IMR-90 (cell line): ENCODE data around the gene RUFY2. TPM values are rescaled to one million over a fixed set of nuclear protein-coding genes. Genes with fewer than 3 reads are reported as not detected.

Source experiments
- ATAC-seq: fragments of 200-7000 bp; cut with Tn5 transposase; 2 replicates; pipeline ENCODE4 v1.9.1; 2020; ENCODE audit warnings: low read depth, mild to moderate bottlenecking, moderate library complexity
- BruUV-seq: library from RNA; stranded (reverse); fragments of 400-500 nt; replicated peaks from 2 replicates; lab custom pipeline; 2021; lab: Mats Ljungman, UMichigan
- CTCF ChIA-PET: fragments of 300-600 bp; formaldehyde crosslinking; extraction: SDS; loops from one replicate; lab custom pipeline; 2021; ENCODE audit warnings: antibody characterized with exemption; lab: Yijun Ruan, JAX
- POLR2A ChIA-PET: fragments of 300-600 bp; sonication (Branson Sonifier 250); formaldehyde crosslinking; loops from one replicate; lab custom pipeline; 2022; ENCODE audit warnings: antibody characterized with exemption; ENCODE audit not compliant: unreplicated experiment; lab: Charles Lee
- DNase-seq: peaks from one replicate; pipeline ENCODE4 v3.0.0; 2013
- H2AFZ ChIP-seq: replicated peaks from 2 replicates; pipeline ENCODE3; 2013; ENCODE audit warnings: low read length, mild to moderate bottlenecking; ENCODE audit not compliant: poor library complexity
- H2AK5ac ChIP-seq: 2 replicates; pipeline ENCODE4 v1.6.1; 2013; ENCODE audit warnings: low read depth, low read length, inconsistent platforms
- H2AK9ac ChIP-seq: replicated peaks from 2 replicates; pipeline ENCODE3; 2013; ENCODE audit warnings: mild to moderate bottlenecking, low read depth, low read length, moderate library complexity; ENCODE audit not compliant: poor library complexity
- H2BK120ac ChIP-seq: 2 replicates; pipeline ENCODE4 v1.6.1; 2013; ENCODE audit warnings: low read depth, low read length, inconsistent platforms
- H2BK15ac ChIP-seq: 3 replicates; pipeline ENCODE4 v1.6.1; 2013; ENCODE audit warnings: low read depth, low read length, inconsistent platforms
- H2BK20ac ChIP-seq: 2 replicates; pipeline ENCODE4 v1.6.1; 2013; ENCODE audit warnings: low read depth, mild to moderate bottlenecking, inconsistent platforms, low read length, moderate library complexity
- H2BK5ac ChIP-seq: 2 replicates; pipeline ENCODE4 v1.6.1; 2013; ENCODE audit warnings: mild to moderate bottlenecking, low read depth, low read length, inconsistent platforms; ENCODE audit not compliant: poor library complexity, severe bottlenecking
- H3K14ac ChIP-seq: replicated peaks from 2 replicates; pipeline ENCODE4 v1.6.1; 2013; ENCODE audit warnings: low read depth, low read length, inconsistent platforms
- H3K18ac ChIP-seq: 2 replicates; pipeline ENCODE4 v1.6.1; 2013; ENCODE audit warnings: low read depth, low read length, control low read depth
- H3K23ac ChIP-seq: 2 replicates; pipeline ENCODE4 v1.6.1; 2013; ENCODE audit warnings: low read depth, low read length, inconsistent platforms
- H3K27ac ChIP-seq: 2 replicates; pipeline ENCODE4 v1.5.1; 2013; ENCODE audit warnings: mild to moderate bottlenecking, control low read depth, low read length; ENCODE audit not compliant: insufficient read depth
- H3K27me3 ChIP-seq: 2 replicates; pipeline ENCODE4 v1.6.1; 2013; ENCODE audit warnings: low read length; ENCODE audit not compliant: control insufficient read depth, insufficient read depth
- H3K36me3 ChIP-seq: 2 replicates; pipeline ENCODE4 v1.6.1; 2013; ENCODE audit warnings: low read length, mixed read lengths; ENCODE audit not compliant: control insufficient read depth, insufficient read depth
- H3K4ac ChIP-seq: 2 replicates; pipeline ENCODE4 v1.6.1; 2013; ENCODE audit warnings: low read depth, low read length, inconsistent platforms
- H3K4me1 ChIP-seq: 2 replicates; pipeline ENCODE4 v1.6.1; 2013; ENCODE audit warnings: low read length, mixed read lengths; ENCODE audit not compliant: control insufficient read depth, insufficient read depth
- H3K4me2 ChIP-seq: 2 replicates; pipeline ENCODE4 v1.6.1; 2013; ENCODE audit warnings: low read depth, mild to moderate bottlenecking, control low read depth, low read length, moderate library complexity
- H3K4me3 ChIP-seq: 2 replicates; pipeline ENCODE4 v1.5.1; 2013; ENCODE audit warnings: low read depth, mild to moderate bottlenecking, control low read depth, low read length, moderate library complexity; ENCODE audit not compliant: insufficient read depth
- H3K56ac ChIP-seq: 2 replicates; pipeline ENCODE4 v1.6.1; 2013; ENCODE audit warnings: low read length, inconsistent platforms; ENCODE audit not compliant: insufficient read depth; ENCODE audit errors: extremely low read depth
- H3K79me1 ChIP-seq, 2 experiments: 2 replicates each; pipeline ENCODE4 v1.6.1; 2013; ENCODE audit warnings: low read length in 2 of 2, inconsistent platforms in 1 of 2, low read depth in 1 of 2
- H3K9ac ChIP-seq: 2 replicates; pipeline ENCODE4 v1.6.1; 2013; ENCODE audit warnings: low read depth, low read length, control low read depth
- H3K9me1 ChIP-seq: 2 replicates; pipeline ENCODE4 v1.6.1; 2013; ENCODE audit warnings: low read length, inconsistent platforms; ENCODE audit not compliant: insufficient read depth
- H3K9me3 ChIP-seq: 2 replicates; pipeline ENCODE4 v1.6.1; 2013; ENCODE audit warnings: low read length; ENCODE audit not compliant: control insufficient read depth, insufficient read depth
- H4K20me1 ChIP-seq: 2 replicates; pipeline ENCODE4 v1.6.1; 2013; ENCODE audit warnings: low read length, inconsistent platforms; ENCODE audit not compliant: insufficient read depth
- H4K5ac ChIP-seq: 2 replicates; pipeline ENCODE4 v1.6.1; 2013; ENCODE audit warnings: mild to moderate bottlenecking, low read depth, low read length, control low read depth
- H4K8ac ChIP-seq, 2 experiments: 2 replicates each; pipeline ENCODE4 v1.6.1; 2013; ENCODE audit warnings: low read depth in 2 of 2, low read length in 2 of 2, control low read depth in 1 of 2, inconsistent platforms in 1 of 2
- H4K91ac ChIP-seq: 2 replicates; pipeline ENCODE4 v1.6.1; 2013; ENCODE audit warnings: low read depth, low read length, inconsistent platforms; ENCODE audit not compliant: insufficient read depth
- BHLHE40 ChIP-seq: fragments of 150-350 bp; IDR thresholded peaks from 2 replicates; pipeline ENCODE4 v1.6.1; 2016; ENCODE audit warnings: mild to moderate bottlenecking, low read depth, low read length
- CHD1 ChIP-seq: IDR thresholded peaks from 2 replicates; pipeline ENCODE4 v1.6.1; 2012; ENCODE audit warnings: low read depth, low read length, improper control_type of control experiment
- FOS ChIP-seq: fragments of 150-350 bp; IDR thresholded peaks from 2 replicates; pipeline ENCODE4 v1.6.1; 2016; ENCODE audit warnings: low read depth, low read length
- MAFK ChIP-seq: IDR thresholded peaks from 2 replicates; pipeline ENCODE4 v1.6.1; 2012; ENCODE audit warnings: low read depth, low read length, improper control_type of control experiment
- NFE2L2 ChIP-seq: fragments of 150-350 bp; IDR thresholded peaks from 2 replicates; pipeline ENCODE4 v1.6.1; 2016; ENCODE audit warnings: low read depth, mild to moderate bottlenecking, low read length
- POLR2A ChIP-seq: IDR thresholded peaks from 2 replicates; pipeline ENCODE4 v1.6.1; 2012; ENCODE audit warnings: mild to moderate bottlenecking, low read depth, low read length
- RAD21 ChIP-seq: IDR thresholded peaks from 2 replicates; pipeline ENCODE4 v1.6.1; 2012; ENCODE audit warnings: low read length, improper control_type of control experiment
- RCOR1 ChIP-seq: IDR thresholded peaks from 2 replicates; pipeline ENCODE4 v1.6.1; 2012; ENCODE audit warnings: mild to moderate bottlenecking, low read length, improper control_type of control experiment; ENCODE audit not compliant: insufficient replicate concordance
- RFX5 ChIP-seq: IDR thresholded peaks from 2 replicates; pipeline ENCODE4 v1.8.0; 2012; ENCODE audit warnings: low read depth, mild to moderate bottlenecking, low read length, moderate library complexity
- SMC3 ChIP-seq: fragments of 150-350 bp; IDR thresholded peaks from 2 replicates; pipeline ENCODE4 v1.6.1; 2016; ENCODE audit warnings: low read depth, mild to moderate bottlenecking, antibody characterized with exemption, low read length, moderate library complexity
- WGBS, 2 experiments: methylation state at CpG; one replicate each; pipeline versions ENCODE4 v1.1.5 to v1.1.7; 2013; ENCODE audit warnings: missing lambda C conversion rate in 2 of 2; ENCODE audit not compliant: insufficient read length in 1 of 2; ENCODE audit errors: extremely low coverage in 2 of 2; 5-methylcytosine and 5-hydroxymethylcytosine counted together
- dilution Hi-C: fragments of 300-500 bp; cut with HindIII; formaldehyde crosslinking; loops from one replicate; pipeline ENCODE4 v1.14.3; 2018; ENCODE audit warnings: low sequenced_read_pairs; ENCODE audit not compliant: unreplicated experiment
- in situ Hi-C: fragments of 300-500 bp; cut with MboI; formaldehyde crosslinking; loops from 3 replicates; pipeline ENCODE4 v1.14.3; 2019; ENCODE audit warnings: low sequenced_read_pairs, inconsistent platforms, mixed read lengths
- intact Hi-C: fragments of 100-400 bp; cut with micrococcal nuclease; formaldehyde crosslinking; loops from 2 replicates; pipeline ENCODE4 v1.10.0; 2022
- polyA plus RNA-seq, 3 experiments: library from polyadenylated mRNA; depleted of rRNA; stranded (reverse); fragments of >200 nt; gene quantifications; 2 replicates each; pipeline ENCODE4 v1.2.3, GENCODE V29; 2012; ENCODE audit warnings: low replicate concordance in 1 of 3
- total RNA-seq: library from RNA; depleted of rRNA; stranded (reverse); fragments of >200 nt; gene quantifications from 2 replicates; pipeline ENCODE4 v1.2.3, GENCODE V29; 2012
- TF ChIP-seq, protein P1 (sequence below): fragments of 150-350 bp; IDR thresholded peaks from 2 replicates; pipeline ENCODE4 v1.6.1; 2016; ENCODE audit warnings: low read depth, mild to moderate bottlenecking, low read length, moderate library complexity, borderline replicate concordance
- TF ChIP-seq, protein P2 (sequence below): conservative IDR thresholded peaks from 2 replicates; pipeline ENCODE4 v1.5.1; 2012; ENCODE audit warnings: mild to moderate bottlenecking, low read depth, low read length, improper control_type of control experiment
- TF ChIP-seq, protein P3 (sequence below): fragments of 150-350 bp; IDR thresholded peaks from 2 replicates; pipeline ENCODE4 v1.6.1; 2017; ENCODE audit warnings: mild to moderate bottlenecking, antibody characterized with exemption, low read length, low read depth

Gene RUFY2
- total and polyA plus RNA-seq, 2 of the 4 experiments (the other 2 are of a cell fraction), result 6.7 to 6.8 TPM

DNA sequence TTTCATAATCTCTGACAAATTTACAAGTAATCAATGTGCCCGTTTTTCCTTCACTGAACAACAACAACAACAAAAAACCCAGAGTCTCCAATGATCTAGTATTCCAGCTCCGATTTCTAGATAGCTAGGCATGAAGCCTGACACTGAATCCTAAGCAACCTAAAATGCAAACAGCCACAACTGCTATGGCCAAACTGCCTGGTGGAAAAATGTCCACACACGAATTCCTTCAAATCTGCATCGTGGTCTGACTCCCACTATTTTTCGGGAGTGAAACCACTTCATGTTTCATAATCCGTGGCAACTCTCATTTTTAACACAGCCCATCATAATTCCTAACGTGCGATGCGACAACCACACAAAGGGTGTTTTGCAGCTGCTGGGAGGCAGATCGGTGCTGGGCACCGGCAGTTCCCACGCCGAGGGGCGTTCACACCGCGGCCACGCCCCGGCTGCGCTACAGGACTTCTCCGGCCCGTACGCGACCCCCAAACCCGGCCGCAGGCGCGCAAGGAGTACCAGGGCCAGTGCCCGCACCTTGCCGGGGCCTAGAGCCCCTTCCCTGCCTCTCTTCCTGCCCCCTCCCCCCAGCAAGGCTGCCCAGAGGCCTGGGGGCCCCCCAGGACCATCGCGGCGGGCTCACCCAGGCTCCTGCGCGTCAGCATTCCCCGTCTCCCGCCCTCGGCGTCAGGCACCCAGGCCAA is 814 bp downstream of the RUFY2 start:
- Histone ChIP-seq H2BK20ac (no peak overlapping the region), H3K79me1 (peaks cover 10 to 46% of the 10 kb centered on the region in 2 experiments; a peak in 2 of 4 replicates), H3K18ac (no peak overlapping the region; the same call in 1 of the 2 replicates), H2AK5ac (peak overlapping the region; percentile 90), H2BK5ac (peak overlapping the region; percentile 83), H4K8ac (peak overlapping the region; percentile 69 to 91; a peak in 2 of 4 replicates), H2AK9ac (peak overlapping the region; percentile 96), H3K23ac (peak overlapping the region; percentile 73; the same call in 1 of the 2 replicates), H3K14ac (peak overlapping the region; percentile 61; the same call in 1 of the 2 replicates), H4K5ac (peak overlapping the region; percentile 75; the same call in 1 of the 2 replicates), H4K20me1 (peaks cover 7% of the 10 kb centered on the region), H3K4ac (peak overlapping the region; percentile 92), H3K56ac (peak overlapping the region; percentile 40; the same call in 1 of the 2 replicates), H3K9ac (peak overlapping the region; percentile 92), H2BK15ac (no peak overlapping the region; the same call in 2 of the 3 replicates), H3K9me3 (no peaks in the 10 kb centered on the region), H3K36me3 (peaks cover 2% of the 10 kb centered on the region; the same call in 1 of the 2 replicates), H2BK120ac (peak overlapping the region; percentile 69; the same call in 1 of the 2 replicates), H3K27ac (peak overlapping the region; percentile 94), H3K4me1 (no peaks in the 10 kb centered on the region; the same call in 1 of the 2 replicates), H3K27me3 (no peaks in the 10 kb centered on the region), H2AFZ (peak overlapping the region; percentile 100), H3K9me1 (no peaks in the 10 kb centered on the region), H3K4me3 (peak overlapping the region; percentile 97), H3K4me2 (peak overlapping the region; percentile 85), H4K91ac (peak overlapping the region; percentile 75; the same call in 1 of the 2 replicates)
- ChIA-PET POLR2A (interaction anchor here (0.6 kb wide), 1 partner anchor 15 kb away, joined by 3 read pairs; no protein-coding TSS in a partner anchor), CTCF (interaction anchor here (0.5 to 1.0 kb wide), 7 partner anchors 10 to 538 kb away, joined by 3 to 8 read pairs (median 4); no protein-coding TSS in a partner anchor)
- ATAC-seq (peak; percentile 56), DNase-seq (peak; percentile 58)
- BruUV-seq, result no TSS peak
- intact Hi-C loops (loop anchor here (5.0 kb wide), 1 partner anchor 316 kb away; the partner anchor contains the start of gene CCAR1), in situ Hi-C loops (no loop called here), dilution Hi-C loops (no loop called here)
- 1% methylated on average over 16 of the region's 38 CpGs; no CpG with 5 or more reads in 1 of the 2 experiments for WGBS, 2 experiments
- TF ChIP-seq RFX5 (no peak), MAFK (no peak), SMC3 (no peak), FOS (no peak), CHD1 (no peak), RAD21 (no peak), BHLHE40 (no peak), POLR2A (peak; percentile 51; the same call in 1 of the 2 replicates), RCOR1 (no peak), NFE2L2 (no peak)
- TF ChIP-seq, protein P1, sequence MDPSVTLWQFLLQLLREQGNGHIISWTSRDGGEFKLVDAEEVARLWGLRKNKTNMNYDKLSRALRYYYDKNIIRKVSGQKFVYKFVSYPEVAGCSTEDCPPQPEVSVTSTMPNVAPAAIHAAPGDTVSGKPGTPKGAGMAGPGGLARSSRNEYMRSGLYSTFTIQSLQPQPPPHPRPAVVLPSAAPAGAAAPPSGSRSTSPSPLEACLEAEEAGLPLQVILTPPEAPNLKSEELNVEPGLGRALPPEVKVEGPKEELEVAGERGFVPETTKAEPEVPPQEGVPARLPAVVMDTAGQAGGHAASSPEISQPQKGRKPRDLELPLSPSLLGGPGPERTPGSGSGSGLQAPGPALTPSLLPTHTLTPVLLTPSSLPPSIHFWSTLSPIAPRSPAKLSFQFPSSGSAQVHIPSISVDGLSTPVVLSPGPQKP, result no peak
- TF ChIP-seq, protein P2, sequence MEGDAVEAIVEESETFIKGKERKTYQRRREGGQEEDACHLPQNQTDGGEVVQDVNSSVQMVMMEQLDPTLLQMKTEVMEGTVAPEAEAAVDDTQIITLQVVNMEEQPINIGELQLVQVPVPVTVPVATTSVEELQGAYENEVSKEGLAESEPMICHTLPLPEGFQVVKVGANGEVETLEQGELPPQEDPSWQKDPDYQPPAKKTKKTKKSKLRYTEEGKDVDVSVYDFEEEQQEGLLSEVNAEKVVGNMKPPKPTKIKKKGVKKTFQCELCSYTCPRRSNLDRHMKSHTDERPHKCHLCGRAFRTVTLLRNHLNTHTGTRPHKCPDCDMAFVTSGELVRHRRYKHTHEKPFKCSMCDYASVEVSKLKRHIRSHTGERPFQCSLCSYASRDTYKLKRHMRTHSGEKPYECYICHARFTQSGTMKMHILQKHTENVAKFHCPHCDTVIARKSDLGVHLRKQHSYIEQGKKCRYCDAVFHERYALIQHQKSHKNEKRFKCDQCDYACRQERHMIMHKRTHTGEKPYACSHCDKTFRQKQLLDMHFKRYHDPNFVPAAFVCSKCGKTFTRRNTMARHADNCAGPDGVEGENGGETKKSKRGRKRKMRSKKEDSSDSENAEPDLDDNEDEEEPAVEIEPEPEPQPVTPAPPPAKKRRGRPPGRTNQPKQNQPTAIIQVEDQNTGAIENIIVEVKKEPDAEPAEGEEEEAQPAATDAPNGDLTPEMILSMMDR, result no peak
- TF ChIP-seq, protein P3, sequence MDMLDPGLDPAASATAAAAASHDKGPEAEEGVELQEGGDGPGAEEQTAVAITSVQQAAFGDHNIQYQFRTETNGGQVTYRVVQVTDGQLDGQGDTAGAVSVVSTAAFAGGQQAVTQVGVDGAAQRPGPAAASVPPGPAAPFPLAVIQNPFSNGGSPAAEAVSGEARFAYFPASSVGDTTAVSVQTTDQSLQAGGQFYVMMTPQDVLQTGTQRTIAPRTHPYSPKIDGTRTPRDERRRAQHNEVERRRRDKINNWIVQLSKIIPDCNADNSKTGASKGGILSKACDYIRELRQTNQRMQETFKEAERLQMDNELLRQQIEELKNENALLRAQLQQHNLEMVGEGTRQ, result no peak
